HG03159 (cell line): ENCODE data around the gene MOV10.
"Not testable (repeated sequence)": the region's sequence is repeated elsewhere in the genome, so short reads cannot be mapped to it uniquely, and the experiment has no call there.

ENCODE experiments used
- ATAC-seq: cut with Tn5 transposase; IDR thresholded peaks from one replicate; pipeline ENCODE4 v1.9.1; 2021; ENCODE audit warnings: mild to moderate bottlenecking, moderate library complexity; ENCODE audit not compliant: unreplicated experiment

Gene MOV10

GRCh38 chr1:112729011-112729410 is 54.6 kb downstream of the MOV10 start:
- ATAC-seq = not testable (repeated sequence)

GRCh38 chr1:112729909-112730308 is 55.5 kb downstream of the MOV10 start:
- no peak for ATAC-seq

- no peak for ATAC-seq
Measured at GRCh38 chr1:112731451-112731850, 57.0 kb downstream of the MOV10 start.

GRCh38 chr1:112735752-112736151 is 61.3 kb downstream of the MOV10 start:
- ATAC-seq = no peak

GRCh38 chr1:112737573-112737972 is 63.1 kb downstream of the MOV10 start:
- ATAC-seq = no peak

GRCh38 chr1:112743174-112744008 is 68.9 kb downstream of the MOV10 start:
- ATAC-seq = no peak

GRCh38 chr1:112744009-112744578 is 69.6 kb downstream of the MOV10 start:
- no peak for ATAC-seq

- no peak for ATAC-seq
Measured at GRCh38 chr1:112748396-112748795, 73.9 kb downstream of the MOV10 start.
